Measurements from ENCODE around the gene AHRR.
A peak's percentile ranks its signal among the peaks of the same experiment; 100 is the strongest.

AHRR gene

GRCh38 chr5:321726-322251 is 275 bp downstream of the AHRR start:
- no peak for DNase-seq

GRCh38 chr5:322281-322941 is 897 bp downstream of the AHRR start:
- DNase-seq = no peak

- DNase-seq = no peak
Observed at GRCh38 chr5:322942-323879, 1.7 kb downstream of the AHRR start.

GRCh38 chr5:324736-325612 is 3.5 kb downstream of the AHRR start:
- DNase-seq = no peak

GRCh38 chr5:326109-326508 is 4.6 kb downstream of the AHRR start:
- no peak for DNase-seq

- DNase-seq = no peak
Observed at GRCh38 chr5:329121-329735, 7.7 kb downstream of the AHRR start.

GRCh38 chr5:329768-330167 is 8.3 kb downstream of the AHRR start:
- DNase-seq = no peak

GRCh38 chr5:332843-333242 is 11.3 kb downstream of the AHRR start:
- no peak for DNase-seq

GRCh38 chr5:333945-334344 is 12.4 kb downstream of the AHRR start:
- no peak for DNase-seq

- DNase-seq = no peak
Observed at GRCh38 chr5:334903-335739, 13.6 kb downstream of the AHRR start.

GRCh38 chr5:335740-336038 is 14.2 kb downstream of the AHRR start:
- no peak for DNase-seq

GRCh38 chr5:337563-338130 is 16.1 kb downstream of the AHRR start:
- no peak for DNase-seq

GRCh38 chr5:342501-343460 is 21.3 kb downstream of the AHRR start:
- DNase-seq = no peak

- peak in 1 of 2 donors; percentile 44 for DNase-seq
Observed at GRCh38 chr5:343461-344401, 22.2 kb downstream of the AHRR start.

GRCh38 chr5:344668-345067 is 23.2 kb downstream of the AHRR start:
- DNase-seq = no peak

GRCh38 chr5:345404-346195 is 24.1 kb downstream of the AHRR start:
- DNase-seq = no peak

GRCh38 chr5:346229-346935 is 24.9 kb downstream of the AHRR start:
- DNase-seq = no peak

Measured in CD4-positive, alpha-beta T cell treated with Interferon alpha-2 for 1 hour (primary cell).